ENCODE measurements around the gene LIMS2. TPM values are rescaled to one million over a fixed set of nuclear protein-coding genes. Genes with fewer than 3 reads are reported as not detected.

LIMS2 gene
- total and polyA plus RNA-seq, 7 donors, result 9.3 to 31.8 (median 16.4) TPM

DNA sequence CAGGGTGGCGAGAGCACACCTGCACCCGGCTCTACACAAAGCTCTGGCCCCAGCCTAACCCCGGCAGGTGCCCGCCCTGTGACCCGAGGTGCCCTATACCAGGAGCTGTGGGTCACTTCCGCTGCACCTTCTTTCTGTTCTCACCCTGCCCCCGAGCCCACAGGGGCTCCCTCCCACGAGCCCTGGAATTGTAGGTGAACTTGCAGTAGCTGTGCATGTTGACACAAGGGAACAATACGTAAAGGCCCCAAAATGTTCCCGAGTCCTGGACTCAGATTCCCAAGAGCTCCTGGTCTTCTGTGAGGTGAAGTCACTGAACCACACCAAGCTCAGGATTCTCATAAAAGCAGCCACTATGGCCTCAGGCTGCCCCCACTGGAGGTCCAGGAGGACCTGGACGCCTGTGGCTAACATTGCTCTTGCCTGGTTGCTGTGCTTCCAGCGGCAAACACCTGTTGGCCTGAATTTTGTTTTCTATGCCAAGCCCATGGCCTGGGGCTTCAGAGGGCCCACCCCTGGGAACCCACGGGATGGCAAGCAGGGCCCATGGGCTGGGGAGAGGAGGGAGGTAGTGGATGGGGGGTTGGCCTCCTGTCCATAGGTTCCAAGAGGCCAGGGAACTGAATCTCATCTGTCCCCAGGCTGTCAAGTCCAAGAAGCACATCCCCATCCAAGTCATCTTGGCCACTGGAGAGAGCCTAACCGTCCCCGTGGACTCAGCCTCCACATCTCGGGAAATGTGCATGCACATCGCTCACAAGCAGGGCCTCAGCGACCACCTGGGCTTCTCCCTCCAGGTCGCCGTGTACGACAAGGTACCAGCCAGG lies 52.6 kb downstream of the LIMS2 start:
- Histone ChIP-seq H3K4me3 (no peak overlapping the region), H3K4me1 (no peaks in the 10 kb centered on the region), H3K9me3 (no peaks in the 10 kb centered on the region), H3K36me3 (ENCODE audit: insufficient read depth in 1 of 2, low read depth in 1 of 2) (no peaks in the 10 kb centered on the region), H3K27ac (no peak overlapping the region), H3K27me3 (ENCODE audit: insufficient read depth in 3 of 3, low read length in 2 of 3) (no peaks in the 10 kb centered on the region)
- DNase-seq, result no peak
- intact Hi-C loops (cut with DNase I), result no loop called here
- 91 to 94% (median 91%) methylated on average over 21 of the region's 21 CpGs for WGBS, 3 donors
- TF ChIP-seq, protein P1, sequence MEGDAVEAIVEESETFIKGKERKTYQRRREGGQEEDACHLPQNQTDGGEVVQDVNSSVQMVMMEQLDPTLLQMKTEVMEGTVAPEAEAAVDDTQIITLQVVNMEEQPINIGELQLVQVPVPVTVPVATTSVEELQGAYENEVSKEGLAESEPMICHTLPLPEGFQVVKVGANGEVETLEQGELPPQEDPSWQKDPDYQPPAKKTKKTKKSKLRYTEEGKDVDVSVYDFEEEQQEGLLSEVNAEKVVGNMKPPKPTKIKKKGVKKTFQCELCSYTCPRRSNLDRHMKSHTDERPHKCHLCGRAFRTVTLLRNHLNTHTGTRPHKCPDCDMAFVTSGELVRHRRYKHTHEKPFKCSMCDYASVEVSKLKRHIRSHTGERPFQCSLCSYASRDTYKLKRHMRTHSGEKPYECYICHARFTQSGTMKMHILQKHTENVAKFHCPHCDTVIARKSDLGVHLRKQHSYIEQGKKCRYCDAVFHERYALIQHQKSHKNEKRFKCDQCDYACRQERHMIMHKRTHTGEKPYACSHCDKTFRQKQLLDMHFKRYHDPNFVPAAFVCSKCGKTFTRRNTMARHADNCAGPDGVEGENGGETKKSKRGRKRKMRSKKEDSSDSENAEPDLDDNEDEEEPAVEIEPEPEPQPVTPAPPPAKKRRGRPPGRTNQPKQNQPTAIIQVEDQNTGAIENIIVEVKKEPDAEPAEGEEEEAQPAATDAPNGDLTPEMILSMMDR (IDR thresholded peaks at IDR 0.05), result no peak
- ATAC-seq, result no peak

DNA sequence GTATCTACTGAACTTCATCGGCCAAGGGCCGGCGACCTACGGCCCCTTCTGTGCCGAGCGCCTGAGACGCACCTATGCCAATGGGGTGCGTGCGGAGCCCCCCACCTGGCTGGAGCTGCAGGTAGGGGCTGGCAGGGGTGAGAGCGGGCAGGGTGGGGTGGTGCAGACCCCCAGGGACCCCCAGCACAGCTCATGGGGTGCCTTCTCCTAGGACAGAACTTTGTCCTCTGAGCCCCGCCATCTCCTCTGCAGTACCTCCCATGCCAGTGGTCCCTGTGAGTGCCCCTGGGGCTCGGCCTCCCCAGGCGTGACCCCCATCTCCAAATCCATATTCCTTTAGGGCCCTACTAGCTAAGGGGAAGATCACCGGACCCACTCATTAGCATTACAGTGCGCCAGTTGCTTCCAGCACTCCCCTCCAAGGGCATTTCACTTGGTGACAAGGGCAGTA lies 53.3 kb downstream of the LIMS2 start:
- intact Hi-C loops (cut with DNase I), result no loop called here
- DNase-seq (no peak), ATAC-seq (no peak)
- 96 to 98% (median 97%) methylated on average over 15 of the region's 15 CpGs for WGBS, 3 donors
- Histone ChIP-seq H3K4me1 (no peaks in the 10 kb centered on the region), H3K27ac (no peak overlapping the region), H3K4me3 (no peak overlapping the region), H3K9me3 (no peaks in the 10 kb centered on the region), H3K36me3 (ENCODE audit: insufficient read depth in 1 of 2, low read depth in 1 of 2) (no peaks in the 10 kb centered on the region), H3K27me3 (ENCODE audit: insufficient read depth in 3 of 3, low read length in 2 of 3) (no peaks in the 10 kb centered on the region)
- TF ChIP-seq, protein P1 (IDR thresholded peaks at IDR 0.05), result no peak

- no peaks in the 10 kb centered on the region for H3K27me3 ChIP-seq (ENCODE audit: insufficient read depth in 3 of 3, low read length in 2 of 3)
- H3K9me3 ChIP-seq, result no peaks in the 10 kb centered on the region
- no peak overlapping the region for H3K4me3 ChIP-seq
- H3K27ac ChIP-seq, result no peak overlapping the region
- TF ChIP-seq, protein P1 (IDR thresholded peaks at IDR 0.05), result no peak
- 63 to 79% (median 74%) methylated on average over 3 of the region's 3 CpGs for WGBS, 3 donors
- no peaks in the 10 kb centered on the region for H3K4me1 ChIP-seq
- intact Hi-C loops (cut with DNase I), result no loop called here
- no peak for ATAC-seq
- H3K36me3 ChIP-seq (ENCODE audit: insufficient read depth in 1 of 2, low read depth in 1 of 2), result no peaks in the 10 kb centered on the region
- DNase-seq, result no peak
These were observed 54.5 kb downstream of the LIMS2 start for GRCh38 chr2:127620866-127621265.

- intact Hi-C loops (cut with DNase I), result no loop called here
- 73 to 76% (median 75%) methylated on average over 16 of the region's 16 CpGs for WGBS, 3 donors
These were observed 55.2 kb downstream of the LIMS2 start for GRCh38 chr2:127619877-127620705.

More at GRCh38 chr2:127619877-127620705, 55.2 kb downstream of the LIMS2 start:
- H3K4me3 ChIP-seq, result no peak overlapping the region
- H3K9me3 ChIP-seq, result no peaks in the 10 kb centered on the region
- no peak for DNase-seq
- TF ChIP-seq, protein P1 (IDR thresholded peaks at IDR 0.05), result no peak
- H3K27ac ChIP-seq, result no peak overlapping the region
- no peaks in the 10 kb centered on the region for H3K27me3 ChIP-seq (ENCODE audit: insufficient read depth in 3 of 3, low read length in 2 of 3)
- no peaks in the 10 kb centered on the region for H3K36me3 ChIP-seq (ENCODE audit: insufficient read depth in 1 of 2, low read depth in 1 of 2)
- H3K4me1 ChIP-seq, result no peaks in the 10 kb centered on the region
- no peak for ATAC-seq
